HG02884 (cell line): Measurements from ENCODE around the gene ZNF574.

ENCODE experiments used
- ATAC-seq: cut with Tn5 transposase; IDR thresholded peaks from one replicate; pipeline ENCODE4 v1.9.1; 2021; ENCODE audit warnings: mild to moderate bottlenecking, moderate library complexity; ENCODE audit not compliant: unreplicated experiment

Gene ZNF574

DNA sequence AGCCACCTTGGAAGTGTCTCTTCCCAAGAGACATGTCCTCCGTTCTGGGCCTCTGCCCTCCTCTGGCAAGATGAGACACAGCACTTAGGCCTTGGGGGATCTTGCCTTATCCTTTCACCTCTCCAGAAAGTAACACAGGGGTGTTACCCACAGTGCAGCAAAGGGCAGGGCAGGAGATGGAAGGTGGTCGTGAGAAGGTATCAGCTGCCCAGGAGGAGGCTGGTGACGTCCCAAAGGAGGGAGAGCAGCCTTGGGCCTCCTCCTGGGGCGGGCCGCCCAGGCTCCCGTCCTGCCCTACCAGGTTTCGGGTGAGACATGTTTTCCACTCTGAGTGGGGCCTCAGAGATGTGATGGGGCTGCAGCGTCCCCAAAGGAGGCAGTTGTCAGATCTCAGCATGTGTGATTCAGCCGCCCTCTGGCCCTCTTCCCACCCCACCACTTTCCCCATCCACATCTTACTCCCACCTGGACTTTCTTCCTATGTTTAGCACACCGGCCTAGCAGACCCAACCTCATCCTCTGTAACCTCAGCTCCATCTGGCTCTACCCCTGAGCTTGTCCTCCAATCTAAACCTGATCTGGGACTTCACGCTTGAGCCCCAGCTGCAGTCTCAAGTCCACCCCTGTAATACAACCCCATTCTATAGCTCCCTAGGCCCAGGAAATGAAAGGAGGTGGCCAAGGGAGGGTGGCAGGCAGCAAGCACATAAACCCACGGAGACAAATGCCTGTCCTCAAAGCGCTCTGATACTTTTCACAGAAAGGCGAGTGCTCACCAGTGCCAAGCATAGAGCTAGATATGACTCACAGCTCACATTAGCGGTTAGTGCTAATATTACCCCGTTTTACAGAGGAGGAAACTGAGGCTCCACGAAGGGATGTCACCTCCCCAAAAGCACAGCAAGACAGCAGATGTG lies 47.0 kb downstream of the ZNF574 start:
- no peak for ATAC-seq

- no peak for ATAC-seq
These were observed 47.8 kb downstream of the ZNF574 start for GRCh38 chr19:42123765-42124164.

DNA sequence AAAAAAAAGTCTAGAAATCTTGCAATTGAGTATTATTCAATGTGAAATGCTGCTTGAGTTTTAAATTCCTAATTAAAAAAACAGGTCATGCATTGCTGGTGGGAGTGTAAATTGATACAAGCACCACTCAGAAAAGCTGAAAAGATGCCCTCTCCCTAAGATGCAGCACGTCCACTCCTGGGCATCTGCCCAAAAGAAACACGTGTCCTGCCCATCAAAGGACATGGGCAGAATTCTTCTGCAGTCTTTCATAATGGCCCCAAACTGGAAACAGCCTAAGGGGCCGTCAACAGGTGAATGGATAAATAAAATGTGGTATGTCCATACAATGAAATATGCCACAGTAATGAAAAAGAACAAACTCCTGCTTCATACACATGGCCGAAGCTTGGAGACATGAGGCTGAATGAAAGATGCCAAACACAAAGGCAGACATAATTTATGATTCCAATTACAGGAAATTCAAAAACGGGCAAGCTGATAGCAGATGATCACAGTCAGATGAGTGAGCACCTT lies 48.5 kb downstream of the ZNF574 start:
- ATAC-seq: no peak

DNA sequence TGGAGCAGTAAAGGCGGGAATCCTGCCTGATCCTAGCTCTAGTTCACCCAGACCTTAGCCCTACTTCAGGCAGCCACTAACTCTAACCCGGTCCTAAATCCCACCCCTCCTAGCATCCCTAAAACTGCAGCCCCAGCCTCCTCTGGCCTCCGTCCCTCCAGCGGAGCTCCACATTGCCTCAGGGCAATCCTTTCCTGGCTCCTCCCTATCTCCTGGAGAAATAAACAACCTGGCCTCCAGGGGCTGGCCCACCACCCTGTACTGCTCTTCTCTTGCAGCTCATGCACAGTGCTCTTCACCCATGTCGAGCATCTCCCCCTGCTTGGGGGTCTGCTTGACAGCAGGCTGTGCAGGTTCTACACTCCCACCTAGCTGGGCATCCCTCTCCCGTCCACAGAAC lies 49.6 kb downstream of the ZNF574 start:
- no peak for ATAC-seq

DNA sequence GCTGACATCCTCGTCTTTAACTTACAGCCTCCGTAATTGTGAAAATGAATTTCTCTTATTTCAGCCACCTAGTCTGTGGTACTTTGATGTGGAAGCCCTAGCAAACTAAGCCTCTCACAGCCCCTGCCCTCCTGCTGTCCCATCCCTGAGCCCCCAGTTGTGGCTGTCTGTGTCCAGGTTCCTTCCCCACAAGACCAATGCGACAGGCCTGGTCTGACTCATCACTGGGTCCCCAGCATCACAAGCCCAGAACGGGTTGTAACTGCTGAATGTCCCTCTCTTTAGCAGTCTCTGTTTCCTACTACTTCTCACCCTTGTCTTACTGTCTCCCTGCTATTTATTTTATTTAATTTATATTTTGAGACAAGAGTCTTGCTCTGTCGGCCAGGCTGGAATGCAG lies 50.6 kb downstream of the ZNF574 start:
- no peak for ATAC-seq

DNA sequence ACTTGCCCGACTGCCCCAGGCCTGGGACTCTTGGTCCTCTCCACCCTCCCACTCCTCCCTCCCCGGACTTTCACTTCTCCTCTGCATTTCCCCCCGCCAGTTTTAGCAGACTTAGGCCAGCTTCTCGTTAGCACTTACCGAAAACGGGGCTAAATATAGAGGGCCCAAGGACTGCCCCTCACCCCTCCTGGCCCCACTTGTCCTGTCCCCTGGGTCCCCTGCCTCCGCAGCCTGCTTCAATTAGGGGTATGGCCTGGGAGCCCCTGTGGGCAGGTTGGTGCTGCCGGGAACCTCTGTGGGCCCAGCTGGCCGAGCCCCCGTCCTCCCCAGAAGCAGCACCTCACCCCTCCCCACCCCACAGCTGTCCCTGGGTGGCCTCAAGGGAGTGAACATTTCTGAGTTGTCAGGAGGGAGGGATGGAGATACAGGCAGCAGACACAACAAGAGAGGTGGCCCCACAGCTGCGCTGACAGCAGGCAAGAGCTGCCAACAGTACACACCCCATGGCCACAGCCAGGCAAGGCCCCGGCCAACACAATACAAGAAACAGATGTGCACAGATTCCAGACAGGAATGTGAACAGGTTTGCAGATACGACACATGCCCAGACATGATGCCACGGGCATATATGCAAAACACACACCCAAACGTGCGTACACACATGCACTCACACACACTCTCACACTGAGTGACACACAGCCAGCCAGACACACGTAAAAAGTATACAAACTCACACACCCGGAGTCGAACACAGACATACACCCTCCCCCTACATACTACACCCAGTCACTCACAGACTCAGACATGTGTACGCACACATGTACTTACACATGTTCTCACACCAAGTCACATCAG lies 53.7 kb downstream of the ZNF574 start:
- ATAC-seq: peak; percentile 39

- no peak for ATAC-seq
These were observed 54.2 kb downstream of the ZNF574 start for GRCh38 chr19:42130254-42130573.
